GM23338 (cell line): ENCODE measurements around the gene PCSK4. TPM values are rescaled to one million over a fixed set of nuclear protein-coding genes. Genes with fewer than 3 reads are reported as not detected.

Source experiments
- ATAC-seq: fragments of 200-7000 bp; cut with Tn5 transposase; 3 replicates; pipeline ENCODE4 v1.9.1; 2020
- DNase-seq: peaks from one replicate; pipeline ENCODE4 v3.0.0-alpha.2; 2015; ENCODE audit warnings: low spot score
- H2AFZ ChIP-seq: fragments of 200-600 bp; sonication (generic); 2 replicates; pipeline ENCODE4 v1.8.0; 2016; ENCODE audit warnings: antibody characterized with exemption, mild to moderate bottlenecking, moderate library complexity
- H3F3A ChIP-seq: fragments of 200-600 bp; sonication (generic); replicated peaks from 2 replicates; pipeline ENCODE4 v1.8.0; 2017; ENCODE audit warnings: antibody characterized with exemption, mixed run types, low read depth
- H3K27ac ChIP-seq: fragments of 200-600 bp; sonication (generic); 2 replicates; pipeline ENCODE4 v1.6.1; 2016; ENCODE audit warnings: low read depth
- H3K27me3 ChIP-seq: fragments of 200-600 bp; sonication (generic); 2 replicates; pipeline ENCODE4 v1.8.0; 2016; ENCODE audit warnings: mild to moderate bottlenecking, mixed run types, moderate library complexity; ENCODE audit not compliant: insufficient read depth
- H3K36me3 ChIP-seq: fragments of 200-600 bp; sonication (generic); 2 replicates; pipeline ENCODE4 v1.8.0; 2016; ENCODE audit warnings: mild to moderate bottlenecking; ENCODE audit not compliant: insufficient read depth
- H3K4me1 ChIP-seq: fragments of 200-600 bp; sonication (generic); 2 replicates; pipeline ENCODE4 v1.8.0; 2016; ENCODE audit warnings: mild to moderate bottlenecking, moderate library complexity; ENCODE audit not compliant: insufficient read depth
- H3K4me2 ChIP-seq: fragments of 200-600 bp; sonication (generic); 2 replicates; pipeline ENCODE4 v1.7.1; 2017; ENCODE audit warnings: mixed run types
- H3K4me3 ChIP-seq: fragments of 200-600 bp; sonication (generic); 2 replicates; pipeline ENCODE4 v1.6.1; 2016; ENCODE audit warnings: mixed run types
- H3K79me2 ChIP-seq: fragments of 200-600 bp; sonication (generic); replicated peaks from 2 replicates; pipeline ENCODE4 v1.8.0; 2017; ENCODE audit warnings: mild to moderate bottlenecking; ENCODE audit not compliant: insufficient read depth
- H3K9me2 ChIP-seq: fragments of 200-600 bp; sonication (generic); 2 replicates; pipeline ENCODE4 v1.8.0; 2017; ENCODE audit not compliant: insufficient read depth
- H4K20me1 ChIP-seq: fragments of 200-600 bp; sonication (generic); replicated peaks from 2 replicates; pipeline ENCODE4 v1.8.0; 2017; ENCODE audit warnings: mild to moderate bottlenecking; ENCODE audit not compliant: insufficient read depth
- H3K27ac Mint-ChIP-seq: 2 replicates; pipeline ENCODE4 v1.8.0; 2020; ENCODE audit warnings: inconsistent platforms, mild to moderate bottlenecking, moderate library complexity, mixed read lengths
- H3K27me3 Mint-ChIP-seq: 3 replicates; pipeline ENCODE4 v1.8.0; 2022; ENCODE audit warnings: low read depth, mild to moderate bottlenecking, moderate library complexity, mixed read lengths, inconsistent platforms; ENCODE audit not compliant: insufficient read depth, poor library complexity
- H3K36me3 Mint-ChIP-seq: 3 replicates; pipeline ENCODE4 v1.8.0; 2021; ENCODE audit warnings: low read depth, mild to moderate bottlenecking, inconsistent platforms, moderate library complexity, mixed read lengths
- H3K4me1 Mint-ChIP-seq: 3 replicates; pipeline ENCODE4 v1.8.0; 2020; ENCODE audit warnings: mild to moderate bottlenecking, inconsistent platforms, mixed read lengths
- H3K4me3 Mint-ChIP-seq: 3 replicates; pipeline ENCODE4 v1.8.0; 2021; ENCODE audit warnings: moderate library complexity, mild to moderate bottlenecking, inconsistent platforms, mixed read lengths
- H3K9me3 Mint-ChIP-seq: 3 replicates; pipeline ENCODE4 v1.8.0; 2020; ENCODE audit warnings: moderate library complexity, mild to moderate bottlenecking, inconsistent platforms, mixed read lengths
- CREB1 ChIP-seq: fragments of 250-450 bp; sonication (Bioruptor Pico); IDR thresholded peaks from 2 replicates; pipeline ENCODE4 v1.5.0; 2020; ENCODE audit warnings: low read depth, mild to moderate bottlenecking, moderate library complexity
- CTCF ChIP-seq, 2 experiments: fragments of 200-600 bp in 1 of 2; sonication (generic) in 1 of 2; conservative IDR thresholded peaks; 2 replicates each; pipeline versions ENCODE4 v1.5.1 to v1.6.1; 2016 to 2017; ENCODE audit warnings: antibody characterized with exemption in 2 of 2, low read depth in 2 of 2, mild to moderate bottlenecking in 2 of 2, moderate library complexity in 1 of 2
- ETS1 ChIP-seq: IDR thresholded peaks from 2 replicates; pipeline ENCODE4 v1.6.1; 2016; ENCODE audit warnings: antibody characterized with exemption
- EZH2 ChIP-seq: fragments of 200-600 bp; sonication (generic); IDR thresholded peaks from one replicate; pipeline ENCODE4 v1.8.0; 2017; ENCODE audit warnings: antibody characterized with exemption, mild to moderate bottlenecking, low read depth; ENCODE audit not compliant: unreplicated experiment
- EZH2phosphoT487 ChIP-seq: fragments of 200-600 bp; sonication (generic); IDR thresholded peaks from one replicate; pipeline ENCODE4 v1.8.1; 2018; ENCODE audit warnings: antibody characterized with exemption; ENCODE audit not compliant: unreplicated experiment
- JUNB ChIP-seq: IDR thresholded peaks from one replicate; pipeline ENCODE4 v1.6.1; 2016; ENCODE audit warnings: antibody characterized with exemption; ENCODE audit not compliant: unreplicated experiment
- NANOG ChIP-seq: IDR thresholded peaks from 2 replicates; pipeline ENCODE4 v1.6.1; 2016; ENCODE audit warnings: antibody characterized with exemption, borderline replicate concordance
- POLR2AphosphoS5 ChIP-seq: IDR thresholded peaks from 2 replicates; pipeline ENCODE4 v1.6.1; 2016; ENCODE audit warnings: antibody characterized with exemption, low read depth
- STAT1 ChIP-seq: IDR thresholded peaks from one replicate; pipeline ENCODE4 v1.6.1; 2016; ENCODE audit warnings: antibody characterized with exemption; ENCODE audit not compliant: unreplicated experiment
- ZNF114 ChIP-seq: fragments of 250-450 bp; sonication (Bioruptor Pico); IDR thresholded peaks from 2 replicates; pipeline ENCODE4 v1.5.0; 2020; ENCODE audit warnings: mild to moderate bottlenecking, moderate library complexity
- ZNF331 ChIP-seq: fragments of 250-450 bp; sonication (Bioruptor Pico); IDR thresholded peaks from 2 replicates; pipeline ENCODE4 v1.5.0; 2020; ENCODE audit warnings: low read depth, mild to moderate bottlenecking, moderate library complexity
- ZNF462 ChIP-seq: fragments of 250-450 bp; sonication (Bioruptor Pico); IDR thresholded peaks from 2 replicates; pipeline ENCODE4 v1.5.0; 2020; ENCODE audit warnings: mild to moderate bottlenecking, moderate library complexity
- polyA plus RNA-seq: library from polyadenylated mRNA; unstranded; fragments of >200 nt; fragmentation: Nextera tagmentation; extraction: Ambion mirVana; gene quantifications from 2 replicates; pipeline ENCODE4 v1.2.1, GENCODE V29; 2016
- total RNA-seq: library from RNA; depleted of rRNA; stranded (reverse); fragments of >200 nt; shearing (Covaris generic); gene quantifications from 2 replicates; pipeline ENCODE4 v1.2.3, GENCODE V29; 2014
- TF ChIP-seq, protein P1 (sequence below): IDR thresholded peaks from one replicate; pipeline ENCODE4 v1.6.1; 2018; ENCODE audit warnings: antibody characterized with exemption; ENCODE audit not compliant: unreplicated experiment

Gene PCSK4
- total and polyA plus RNA-seq, 2 experiments from 2014 or later: 3.8 to 15.1 TPM

DNA sequence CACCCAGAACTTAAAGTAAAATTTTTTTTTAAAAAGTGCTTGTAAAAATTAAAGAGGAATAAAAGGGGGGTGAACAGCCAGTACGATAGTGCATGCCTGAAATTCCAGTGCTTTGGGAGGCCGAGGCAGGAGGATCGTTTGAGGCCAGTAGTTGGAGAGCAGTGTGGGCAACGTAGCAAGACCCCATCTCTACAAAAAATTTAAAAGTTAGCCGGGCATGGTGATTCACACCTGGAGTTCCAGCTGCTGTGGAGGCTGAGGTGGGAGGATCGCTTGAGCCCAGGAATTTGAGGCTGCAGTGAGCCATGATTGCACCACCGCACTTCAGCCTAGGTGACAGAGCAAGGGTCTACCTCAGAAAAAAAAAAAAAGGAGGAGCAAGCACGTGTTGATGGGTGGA, 14.9 kb upstream of the PCSK4 start:
- Histone ChIP-seq H3K27ac (no peak overlapping the region), H4K20me1 (no peaks in the 10 kb centered on the region), H3K36me3 (no peaks in the 10 kb centered on the region), H2AFZ (no peak overlapping the region), H3K9me2 (no peaks in the 10 kb centered on the region), H3K4me2 (no peak overlapping the region), H3F3A (peaks cover 12% of the 10 kb centered on the region; the same call in 1 of the 2 replicates), H3K79me2 (no peaks in the 10 kb centered on the region), H3K4me3 (no peak overlapping the region), H3K27me3 (peaks cover 18% of the 10 kb centered on the region), H3K4me1 (0 out of 2 replicates have a peak, but pooled peaks cover 5% of the 10 kb centered on the region)
- TF ChIP-seq STAT1 (no peak), CREB1 (CRISPR knock-in tag) (no peak), EZH2phosphoT487 (no peak), ZNF331 (CRISPR knock-in tag) (no peak), CTCF (conservative IDR thresholded peaks at IDR 0.05; ENCODE audit: low read depth in 2 of 2) (no peak), ZNF114 (CRISPR knock-in tag) (no peak), NANOG (no peak), ZNF462 (CRISPR knock-in tag) (no peak), ETS1 (no peak), JUNB (no peak), EZH2 (no peak), POLR2AphosphoS5 (no peak)
- TF ChIP-seq, protein P1, sequence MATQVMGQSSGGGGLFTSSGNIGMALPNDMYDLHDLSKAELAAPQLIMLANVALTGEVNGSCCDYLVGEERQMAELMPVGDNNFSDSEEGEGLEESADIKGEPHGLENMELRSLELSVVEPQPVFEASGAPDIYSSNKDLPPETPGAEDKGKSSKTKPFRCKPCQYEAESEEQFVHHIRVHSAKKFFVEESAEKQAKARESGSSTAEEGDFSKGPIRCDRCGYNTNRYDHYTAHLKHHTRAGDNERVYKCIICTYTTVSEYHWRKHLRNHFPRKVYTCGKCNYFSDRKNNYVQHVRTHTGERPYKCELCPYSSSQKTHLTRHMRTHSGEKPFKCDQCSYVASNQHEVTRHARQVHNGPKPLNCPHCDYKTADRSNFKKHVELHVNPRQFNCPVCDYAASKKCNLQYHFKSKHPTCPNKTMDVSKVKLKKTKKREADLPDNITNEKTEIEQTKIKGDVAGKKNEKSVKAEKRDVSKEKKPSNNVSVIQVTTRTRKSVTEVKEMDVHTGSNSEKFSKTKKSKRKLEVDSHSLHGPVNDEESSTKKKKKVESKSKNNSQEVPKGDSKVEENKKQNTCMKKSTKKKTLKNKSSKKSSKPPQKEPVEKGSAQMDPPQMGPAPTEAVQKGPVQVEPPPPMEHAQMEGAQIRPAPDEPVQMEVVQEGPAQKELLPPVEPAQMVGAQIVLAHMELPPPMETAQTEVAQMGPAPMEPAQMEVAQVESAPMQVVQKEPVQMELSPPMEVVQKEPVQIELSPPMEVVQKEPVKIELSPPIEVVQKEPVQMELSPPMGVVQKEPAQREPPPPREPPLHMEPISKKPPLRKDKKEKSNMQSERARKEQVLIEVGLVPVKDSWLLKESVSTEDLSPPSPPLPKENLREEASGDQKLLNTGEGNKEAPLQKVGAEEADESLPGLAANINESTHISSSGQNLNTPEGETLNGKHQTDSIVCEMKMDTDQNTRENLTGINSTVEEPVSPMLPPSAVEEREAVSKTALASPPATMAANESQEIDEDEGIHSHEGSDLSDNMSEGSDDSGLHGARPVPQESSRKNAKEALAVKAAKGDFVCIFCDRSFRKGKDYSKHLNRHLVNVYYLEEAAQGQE: no peak
- Mint-ChIP-seq H3K4me1 (peaks cover 2% of the 10 kb centered on the region), H3K27ac (no peak overlapping the region), H3K36me3 (no peaks in the 10 kb centered on the region; the same call in 2 of the 3 replicates), H3K9me3 (peaks cover 20% of the 10 kb centered on the region), H3K27me3 (peaks cover 35% of the 10 kb centered on the region), H3K4me3 (no peak overlapping the region)
- ATAC-seq (no peak), DNase-seq (no peak)
